ENCODE results near the gene SUN3.

The SUN3 gene

GRCh38 chr7:47951374-47951773 lies 77.5 kb downstream of the SUN3 start:
- Mint-ChIP-seq H3K4me1 (peaks cover 5% of the 10 kb centered on the region), H3K4me3 (no peak overlapping the region), H3K27ac (no peak overlapping the region), H3K36me3 (ENCODE audit: low read depth) (peaks cover 19% of the 10 kb centered on the region), H3K9me3 (no peaks in the 10 kb centered on the region), H3K27me3 (ENCODE audit: low read depth) (no peaks in the 10 kb centered on the region)
- TF ChIP-seq CTCF (IDR thresholded peaks at IDR 0.05; ENCODE audit: unreplicated experiment in 3 of 3), result no peak

- Mint-ChIP-seq H3K4me1 (peaks cover 5% of the 10 kb centered on the region), H3K4me3 (no peak overlapping the region), H3K27me3 (ENCODE audit: low read depth) (no peaks in the 10 kb centered on the region), H3K36me3 (ENCODE audit: low read depth) (peaks cover 13% of the 10 kb centered on the region), H3K9me3 (no peaks in the 10 kb centered on the region), H3K27ac (no peak overlapping the region)
- no peak for TF ChIP-seq CTCF (IDR thresholded peaks at IDR 0.05; ENCODE audit: unreplicated experiment in 3 of 3)
Measured at GRCh38 chr7:47950714-47951113, 78.2 kb downstream of the SUN3 start.

DNA sequence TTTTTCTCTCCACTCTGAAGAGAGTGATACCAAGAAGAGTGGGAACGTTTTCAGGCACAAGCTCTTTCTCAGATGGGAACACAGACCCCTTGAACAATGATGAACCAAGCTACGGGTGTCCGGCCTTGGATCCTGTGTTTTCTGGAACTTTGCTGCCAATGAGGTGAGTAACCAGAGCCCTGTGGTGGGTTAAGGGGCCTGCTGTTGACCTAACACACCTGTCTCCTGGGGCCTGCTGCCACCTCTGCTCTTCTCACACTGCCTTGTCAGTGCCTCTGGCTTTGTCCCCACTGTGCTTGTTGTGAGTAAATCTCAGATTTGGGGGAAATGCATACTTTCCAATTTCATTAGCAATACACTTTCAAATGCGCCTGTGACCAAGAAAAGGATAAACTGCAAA lies 79.2 kb downstream of the SUN3 start:
- no peak for TF ChIP-seq CTCF (IDR thresholded peaks at IDR 0.05; ENCODE audit: unreplicated experiment in 3 of 3)
- no peaks in the 10 kb centered on the region for H3K9me3 Mint-ChIP-seq
- H3K27ac Mint-ChIP-seq, result no peak overlapping the region
- peaks cover 8% of the 10 kb centered on the region for H3K4me1 Mint-ChIP-seq
- no peaks in the 10 kb centered on the region for H3K27me3 Mint-ChIP-seq (ENCODE audit: low read depth)
- peaks cover 6% of the 10 kb centered on the region for H3K36me3 Mint-ChIP-seq (ENCODE audit: low read depth)
- no peak overlapping the region for H3K4me3 Mint-ChIP-seq

- H3K4me1 Mint-ChIP-seq, result peaks cover 11% of the 10 kb centered on the region
- H3K36me3 Mint-ChIP-seq (ENCODE audit: low read depth), result no peaks in the 10 kb centered on the region
Measured at GRCh38 chr7:47948141-47948790, 80.6 kb downstream of the SUN3 start, which contains the start of gene PKD1L1. Gene PKD1L1, minus strand, starts transcription at chr7:47948466. Its CDS starts 26 bp downstream, at chr7:47948440.

GRCh38 chr7:47947355-47947749 lies 81.6 kb downstream of the SUN3 start:
- no peak overlapping the region for H3K4me3 Mint-ChIP-seq
- no peak for TF ChIP-seq CTCF (IDR thresholded peaks at IDR 0.05; ENCODE audit: unreplicated experiment in 3 of 3)
- no peak overlapping the region for H3K27ac Mint-ChIP-seq
- no peaks in the 10 kb centered on the region for H3K9me3 Mint-ChIP-seq
- H3K27me3 Mint-ChIP-seq (ENCODE audit: low read depth), result peaks cover 4% of the 10 kb centered on the region
- H3K4me1 Mint-ChIP-seq, result peaks cover 13% of the 10 kb centered on the region
- H3K36me3 Mint-ChIP-seq (ENCODE audit: low read depth), result no peaks in the 10 kb centered on the region

More at GRCh38 chr7:47948141-47948790, 80.6 kb downstream of the SUN3 start, which contains the start of gene PKD1L1:
- no peak for TF ChIP-seq CTCF (IDR thresholded peaks at IDR 0.05; ENCODE audit: unreplicated experiment in 3 of 3)
- Mint-ChIP-seq H3K27ac (no peak within 1 kb of the TSS), H3K9me3 (no peaks in the 10 kb centered on the region), H3K4me3 (no peak within 1 kb of the TSS), H3K27me3 (ENCODE audit: low read depth) (peaks cover 3% of the 10 kb centered on the region)

Measured in nephron (organoid).